ENCODE results near the gene DMRTA1.

- TF ChIP-seq EZH2phosphoT487 (IDR thresholded peaks at IDR 0.05; ENCODE audit: insufficient read depth, low read depth) (no peak), EZH2 (IDR thresholded peaks at IDR 0.05; ENCODE audit: insufficient read depth, poor library complexity, severe bottlenecking) (no peak)
Observed at GRCh38 chr9:22454016-22454415, 7.4 kb downstream of the DMRTA1 start.
